NOMO-1 treated with dmso at 0.1 percent for 144 hours (cell line): ENCODE data around the gene RNF8.
"Not testable (repeated sequence)": the region's sequence is repeated elsewhere in the genome, so short reads cannot be mapped to it uniquely, and the experiment has no call there.

ENCODE experiments used
- DNase-seq: peaks from one replicate; lab custom pipeline; 2025; ENCODE audit not compliant: unreplicated experiment; lab: John Stamatoyannopoulos, UW

RNF8 gene

DNA sequence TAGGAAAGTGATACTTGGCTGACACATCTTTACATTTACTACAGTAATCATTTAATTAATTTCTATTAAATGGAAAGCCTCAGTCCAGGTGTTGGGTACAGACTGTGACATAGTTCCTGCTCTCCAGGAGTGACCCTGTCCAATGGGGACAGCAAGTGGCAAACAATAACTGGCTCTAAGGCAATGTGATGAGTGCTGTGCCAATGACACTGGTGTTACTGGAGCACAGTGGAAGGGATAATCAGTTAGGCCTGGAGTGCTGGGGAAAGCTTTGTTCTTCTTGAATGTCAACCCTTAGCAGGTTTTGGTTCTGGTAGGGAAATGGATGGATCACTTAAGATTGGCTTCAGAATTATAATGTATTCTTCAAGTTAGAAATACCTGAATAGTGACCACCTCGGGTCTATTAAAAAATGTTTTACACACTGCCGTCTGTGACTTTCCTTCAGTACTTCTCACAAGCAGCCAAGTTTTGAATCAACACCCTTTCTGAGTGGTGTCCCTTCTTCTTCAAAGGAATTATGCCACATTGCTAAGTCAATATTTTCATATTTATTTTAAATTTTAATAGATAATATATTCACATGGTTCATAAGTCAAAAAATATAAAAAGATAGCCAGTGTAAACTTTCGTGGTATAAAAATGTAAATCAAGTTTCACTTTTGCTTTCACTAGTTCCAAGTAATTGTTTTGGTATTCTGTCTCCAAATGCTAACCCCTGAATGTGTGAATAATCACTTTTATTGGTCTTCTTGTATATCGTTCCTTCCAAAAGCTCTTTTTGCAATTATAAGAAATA is 88.8 kb downstream of the RNF8 start:
- DNase-seq = no peak

DNA sequence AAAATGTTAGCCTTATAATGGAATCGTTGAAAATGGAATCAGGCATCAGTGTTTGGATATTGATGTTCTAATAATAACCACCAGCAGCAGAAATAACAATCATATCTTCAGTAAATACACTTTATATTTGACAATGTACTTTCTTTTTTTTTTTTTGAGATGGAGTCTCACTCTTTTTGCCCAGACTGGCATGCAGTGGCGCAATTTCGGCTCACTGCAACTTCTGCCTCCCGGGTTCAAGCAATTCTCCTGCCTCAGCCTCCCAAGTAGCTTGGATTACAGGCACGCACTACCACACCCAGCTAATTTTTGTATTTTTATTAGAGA is 89.4 kb downstream of the RNF8 start:
- DNase-seq = not testable (repeated sequence)
